ENCODE measurements around the gene SCO1. TPM values are rescaled to one million over a fixed set of nuclear protein-coding genes. Genes with fewer than 3 reads are reported as not detected.

Gene SCO1
- total and polyA plus RNA-seq, 7 donors = 12.2 to 37.5 (median 22.1) TPM

- Histone ChIP-seq H3K27ac (no peak overlapping the region), H3K4me1 (no peaks in the 10 kb centered on the region), H3K9me3 (no peaks in the 10 kb centered on the region), H3K27me3 (no peaks in the 10 kb centered on the region), H3K36me3 (peaks cover 8 to 77% (median 15%) of the 10 kb centered on the region in 4 donors), H3K4me3 (no peak overlapping the region)
- TF ChIP-seq POLR2AphosphoS5 (IDR thresholded peaks at IDR 0.05) (no peak), CTCF (IDR thresholded peaks at IDR 0.05) (no peak)
- WGBS, 2 donors = 86 to 92% methylated on average over 10 of the region's 10 CpGs
- intact Hi-C loops (cut with DNase I) = no loop called here
- no peak for DNase-seq
Observed at GRCh38 chr17:10716218-10716617, 18.9 kb upstream of the SCO1 start.

- no peak overlapping the region for H3K27ac ChIP-seq
- DNase-seq = no peak
- no peaks in the 10 kb centered on the region for H3K4me1 ChIP-seq
- intact Hi-C loops (cut with DNase I) = no loop called here
- H3K4me3 ChIP-seq = no peak overlapping the region
- WGBS, 2 donors = 88 to 93% methylated on average over 2 of the region's 2 CpGs
- no peak for TF ChIP-seq CTCF (IDR thresholded peaks at IDR 0.05)
- TF ChIP-seq POLR2AphosphoS5 (IDR thresholded peaks at IDR 0.05) = no peak
- no peak for TF ChIP-seq POLR2A (IDR thresholded peaks at IDR 0.05)
- no peak for TF ChIP-seq EP300 (IDR thresholded peaks at IDR 0.05)
- no peaks in the 10 kb centered on the region for H3K27me3 ChIP-seq
- H3K9me3 ChIP-seq = no peaks in the 10 kb centered on the region
- peaks cover 8 to 81% (median 21%) of the 10 kb centered on the region in 4 donors for H3K36me3 ChIP-seq
Observed at GRCh38 chr17:10713318-10713717, 16.0 kb upstream of the SCO1 start.

DNA sequence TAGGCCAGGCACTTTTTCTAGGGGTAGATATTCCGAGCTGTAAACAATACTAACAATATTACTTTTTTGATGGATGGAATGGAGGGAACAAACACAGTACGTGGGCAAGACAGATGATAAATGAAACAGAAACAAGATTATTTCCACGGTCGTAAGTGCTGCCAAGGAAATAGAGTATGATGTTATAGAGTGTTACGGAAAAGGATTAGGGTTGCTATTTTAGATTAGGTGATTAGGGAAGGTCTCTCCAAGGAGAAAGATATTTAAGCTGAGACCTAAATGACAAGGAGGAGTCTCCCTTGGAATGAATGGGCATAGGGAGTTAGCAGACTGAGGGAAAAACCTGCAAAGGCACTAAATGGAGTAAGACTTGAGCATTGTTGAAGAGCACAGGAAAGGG, 8.4 kb upstream of the SCO1 start:
- peaks cover 5 to 62% (median 28%) of the 10 kb centered on the region in 4 donors for H3K36me3 ChIP-seq
- H3K27ac ChIP-seq = no peak overlapping the region
- TF ChIP-seq POLR2A (IDR thresholded peaks at IDR 0.05) = no peak
- no peak for TF ChIP-seq CTCF (IDR thresholded peaks at IDR 0.05)
- TF ChIP-seq POLR2AphosphoS5 (IDR thresholded peaks at IDR 0.05) = no peak
- no peak for TF ChIP-seq EP300 (IDR thresholded peaks at IDR 0.05)
- no peaks in the 10 kb centered on the region for H3K27me3 ChIP-seq
- no peaks in the 10 kb centered on the region for H3K9me3 ChIP-seq
- intact Hi-C loops (cut with DNase I) = loop anchor here (5.0 kb wide), 1 partner anchor 607 kb away; no protein-coding TSS in a partner anchor
- 91 to 95% methylated on average over 5 of the region's 5 CpGs for WGBS, 2 donors
- no peak for DNase-seq
- H3K4me1 ChIP-seq = peaks cover 0 to 6% (median 0%) of the 10 kb centered on the region in 4 donors
- H3K4me3 ChIP-seq = no peak overlapping the region

DNA sequence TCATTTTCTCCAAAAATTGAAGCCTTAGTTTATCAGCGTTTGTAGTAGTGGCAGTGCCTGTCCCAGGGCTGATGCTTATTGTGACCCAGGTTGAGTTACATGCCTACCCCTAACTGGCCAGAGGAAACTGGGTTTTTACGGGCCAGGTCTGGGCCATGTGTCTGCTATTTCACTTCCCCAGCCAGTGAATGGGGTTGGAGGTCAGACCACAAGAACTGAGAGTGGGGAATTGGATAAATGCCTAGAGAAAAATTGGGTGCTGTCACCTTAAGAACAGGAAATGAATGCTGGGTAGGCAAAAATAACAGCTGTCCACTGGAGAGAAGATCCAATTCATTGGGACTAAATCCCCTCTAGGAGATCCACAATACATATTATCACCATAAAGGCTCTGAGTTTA, 5.2 kb upstream of the SCO1 start:
- no peak for DNase-seq
- no peak for TF ChIP-seq EP300 (IDR thresholded peaks at IDR 0.05)
- no peak for TF ChIP-seq POLR2A (IDR thresholded peaks at IDR 0.05)
- TF ChIP-seq CTCF (IDR thresholded peaks at IDR 0.05) = no peak
- no peak for TF ChIP-seq POLR2AphosphoS5 (IDR thresholded peaks at IDR 0.05)
- Histone ChIP-seq H3K9me3 (no peaks in the 10 kb centered on the region), H3K4me1 (peaks cover 0 to 18% (median 12%) of the 10 kb centered on the region in 4 donors), H3K36me3 (peaks cover 5 to 31% (median 21%) of the 10 kb centered on the region in 4 donors), H3K4me3 (no peak overlapping the region), H3K27ac (no peak overlapping the region), H3K27me3 (no peaks in the 10 kb centered on the region)
- intact Hi-C loops (cut with DNase I) = no loop called here
- whole genome bisulfite sequencing, 2 donors = 58 to 77% methylated on average over 2 of the region's 2 CpGs

GRCh38 chr17:10699856-10700255, 2.5 kb upstream of the SCO1 start:
- intact Hi-C loops (cut with DNase I) = no loop called here
- H3K4me3 ChIP-seq = no peak overlapping the region
- no peak for TF ChIP-seq POLR2AphosphoS5 (IDR thresholded peaks at IDR 0.05)
- TF ChIP-seq CTCF (IDR thresholded peaks at IDR 0.05) = no peak
- TF ChIP-seq EP300 (IDR thresholded peaks at IDR 0.05) = no peak
- no peak for TF ChIP-seq POLR2A (IDR thresholded peaks at IDR 0.05)
- H3K4me1 ChIP-seq = peaks cover 0 to 34% (median 24%) of the 10 kb centered on the region in 4 donors
- no peak overlapping the region for H3K27ac ChIP-seq
- no peak for DNase-seq
- H3K36me3 ChIP-seq = peaks cover 0 to 11% (median 3%) of the 10 kb centered on the region in 4 donors
- H3K27me3 ChIP-seq = no peaks in the 10 kb centered on the region
- no peaks in the 10 kb centered on the region for H3K9me3 ChIP-seq
- WGBS, 2 donors = 70 to 88% methylated on average over 1 of the region's 1 CpG

Measured in sigmoid colon (tissue), 7 donors.